HEK293 (cell line): Measurements from ENCODE around the gene CDC42BPA.
"Not testable (repeated sequence)": the region's sequence is repeated elsewhere in the genome, so short reads cannot be mapped to it uniquely, and the experiment has no call there.

Experiments
- CTCF ChIA-PET: fragments of 350-600 bp; formaldehyde crosslinking; extraction: SDS; loops from one replicate; lab custom pipeline; 2021; ENCODE audit warnings: antibody characterized with exemption; lab: Yijun Ruan, JAX
- POLR2A ChIA-PET: fragments of 300-600 bp; formaldehyde crosslinking; extraction: SDS; loops from one replicate; lab custom pipeline; 2020; ENCODE audit warnings: antibody characterized with exemption, inconsistent platforms; lab: Yijun Ruan, JAX
- H3K27ac ChIP-seq: fragments of 200-500 bp; sonication (Bioruptor generic); 2 replicates; pipeline ENCODE4 v1.5.1; 2014; ENCODE audit warnings: low read depth, low read length, control low read depth, inconsistent platforms; ENCODE audit errors: extremely low read depth
- H3K36me3 ChIP-seq, 2 experiments: fragments of 200-500 bp in 1 of 2; sonication (Bioruptor generic) in 1 of 2; 1 replicate in 1 of 2; 2 replicates in 1 of 2; pipeline ENCODE4 v1.5.1; 2014 to 2017; ENCODE audit warnings: inconsistent platforms in 2 of 2, low read length in 2 of 2; ENCODE audit not compliant: control insufficient read depth in 2 of 2, insufficient read depth in 1 of 2
- H3K4me1 ChIP-seq: fragments of 200-500 bp; sonication (Bioruptor generic); 2 replicates; pipeline ENCODE4 v1.5.1; 2014; ENCODE audit warnings: mild to moderate bottlenecking, low read length, inconsistent platforms; ENCODE audit not compliant: control insufficient read depth, insufficient read depth
- H3K4me3 ChIP-seq: 2 replicates; pipeline ENCODE4 v1.5.1; 2011; ENCODE audit warnings: low read depth, mild to moderate bottlenecking, control low read depth, low read length, moderate library complexity
- H3K9me3 ChIP-seq: fragments of 200-500 bp; sonication (Bioruptor generic); 2 replicates; pipeline ENCODE4 v1.5.1; 2014; ENCODE audit warnings: low read depth, low read length, inconsistent platforms; ENCODE audit not compliant: control insufficient read depth, insufficient read depth
- BCL11A ChIP-seq: fragments of 450-650 bp; formaldehyde crosslinking; IDR thresholded peaks from 2 replicates; pipeline ENCODE4 v1.5.1; 2016; ENCODE audit warnings: low read depth, missing biosample characterization, missing genetic modification characterization
- BCL6B ChIP-seq: fragments of 450-650 bp; formaldehyde crosslinking; IDR thresholded peaks from 2 replicates; pipeline ENCODE4 v1.5.1; 2017; ENCODE audit warnings: missing biosample characterization, missing genetic modification characterization
- KLF1 ChIP-seq: fragments of 450-650 bp; formaldehyde crosslinking; IDR thresholded peaks from 2 replicates; pipeline ENCODE4 v1.5.1; 2016; ENCODE audit warnings: missing biosample characterization, missing genetic modification characterization
- MZF1 ChIP-seq: fragments of 450-650 bp; formaldehyde crosslinking; IDR thresholded peaks from 2 replicates; pipeline ENCODE4 v1.5.1; 2017; ENCODE audit warnings: missing biosample characterization, missing genetic modification characterization, borderline replicate concordance
- PATZ1 ChIP-seq: fragments of 450-650 bp; formaldehyde crosslinking; IDR thresholded peaks from 2 replicates; pipeline ENCODE4 v1.5.1; 2016; ENCODE audit warnings: missing biosample characterization, missing genetic modification characterization
- PRDM1 ChIP-seq: fragments of 450-650 bp; formaldehyde crosslinking; IDR thresholded peaks from 2 replicates; pipeline ENCODE4; 2016; ENCODE audit warnings: missing biosample characterization, missing genetic modification characterization
- SETDB1 ChIP-seq: IDR thresholded peaks from one replicate; pipeline ENCODE4 v1.6.1; 2017; ENCODE audit warnings: mild to moderate bottlenecking, low read length, moderate library complexity, mixed read lengths; ENCODE audit not compliant: insufficient read length
- ZFP41 ChIP-seq: fragments of 450-650 bp; formaldehyde crosslinking; IDR thresholded peaks from 2 replicates; pipeline ENCODE4 v1.5.1; 2016; ENCODE audit warnings: missing biosample characterization, missing genetic modification characterization, borderline replicate concordance
- ZNF10 ChIP-seq: fragments of 450-650 bp; formaldehyde crosslinking; IDR thresholded peaks from 2 replicates; pipeline ENCODE4 v1.5.1; 2017; ENCODE audit warnings: missing biosample characterization, missing genetic modification characterization
- ZNF16 ChIP-seq: fragments of 450-650 bp; formaldehyde crosslinking; IDR thresholded peaks from 2 replicates; pipeline ENCODE4 v1.5.1; 2016; ENCODE audit warnings: low read depth, missing biosample characterization, missing genetic modification characterization
- ZNF514 ChIP-seq: fragments of 450-650 bp; formaldehyde crosslinking; IDR thresholded peaks from 2 replicates; pipeline ENCODE4 v1.5.1; 2016; ENCODE audit warnings: missing biosample characterization, missing genetic modification characterization
- ZNF610 ChIP-seq: fragments of 450-650 bp; formaldehyde crosslinking; IDR thresholded peaks from 2 replicates; pipeline ENCODE4 v1.5.1; 2016; ENCODE audit warnings: missing biosample characterization, missing genetic modification characterization, borderline replicate concordance
- ZSCAN4 ChIP-seq: fragments of 450-650 bp; formaldehyde crosslinking; IDR thresholded peaks from 2 replicates; pipeline ENCODE4 v1.5.1; 2017; ENCODE audit warnings: missing biosample characterization, missing genetic modification characterization
- ZSCAN5A ChIP-seq: fragments of 450-650 bp; formaldehyde crosslinking; IDR thresholded peaks from 2 replicates; pipeline ENCODE4 v1.5.1; 2016; ENCODE audit warnings: missing biosample characterization, missing genetic modification characterization

CDC42BPA gene

GRCh38 chr1:227343206-227343605, 24.9 kb upstream of the CDC42BPA start:
- Histone ChIP-seq H3K4me3 (no peak overlapping the region), H3K36me3 (no peaks in the 10 kb centered on the region), H3K4me1 (0 out of 2 replicates have a peak, but pooled peaks cover 2% of the 10 kb centered on the region)
- CTCF ChIA-PET = interaction anchor here (0.6 to 1.0 kb wide), 6 partner anchors 28 to 619 kb away, joined by 3 to 8 read pairs (median 4); no protein-coding TSS in a partner anchor
- POLR2A ChIA-PET = interaction anchor here (0.7 kb wide), 1 partner anchor 11 kb away, joined by 4 read pairs; no protein-coding TSS in a partner anchor
- TF ChIP-seq MZF1 (tag by site-specific recombination) = no peak
- TF ChIP-seq, all 188 proteins: peak for 0
- H3K9me3 ChIP-seq = no peaks in the 10 kb centered on the region
- H3K27ac ChIP-seq = no peak overlapping the region

- TF ChIP-seq ZFP41 (no peak), ZNF610 (tag by site-specific recombination) (0 out of 2 replicates have a peak, but pooled peaks have one; percentile 28), SETDB1 (peak; percentile 72), PATZ1 (tag by site-specific recombination) (no peak), ZSCAN5A (tag by site-specific recombination) (no peak), BCL6B (tag by site-specific recombination) (no peak), KLF1 (peak; percentile 45), ZNF16 (tag by site-specific recombination) (no peak), ZSCAN4 (tag by site-specific recombination) (no peak), BCL11A (no peak), ZNF514 (tag by site-specific recombination) (no peak), ZNF10 (peak; percentile 84), PRDM1 (tag by site-specific recombination) (no peak)
- ChIA-PET POLR2A (no interaction called here), CTCF (interaction anchor here (0.6 to 1.0 kb wide), 3 partner anchors 63 to 609 kb away, joined by 3 to 8 read pairs (median 3); no protein-coding TSS in a partner anchor)
- H3K4me1 ChIP-seq = 0 out of 2 replicates have a peak, but pooled peaks cover 2% of the 10 kb centered on the region
- no peak overlapping the region for H3K27ac ChIP-seq
- no peaks in the 10 kb centered on the region for H3K36me3 ChIP-seq
- H3K9me3 ChIP-seq = no peaks in the 10 kb centered on the region
- H3K4me3 ChIP-seq = no peak overlapping the region
These were observed 24.0 kb upstream of the CDC42BPA start for GRCh38 chr1:227342075-227342829.

GRCh38 chr1:227336136-227336535, 17.8 kb upstream of the CDC42BPA start:
- CTCF ChIA-PET, H3K9me3 ChIP-seq, H3K4me1 ChIP-seq, H3K27ac ChIP-seq, H3K36me3 ChIP-seq, H3K4me3 ChIP-seq, POLR2A ChIA-PET: not testable (repeated sequence)
